PC-9 (cell line): ENCODE results near the gene PSMG4. TPM values are rescaled to one million over a fixed set of nuclear protein-coding genes. Genes with fewer than 3 reads are reported as not detected.

ENCODE experiments used
- BruUV-seq: library from RNA; stranded (reverse); fragments of 400-500 nt; replicated peaks from 2 replicates; lab custom pipeline; 2021; lab: Mats Ljungman, UMichigan
- CTCF ChIA-PET: fragments of 300-600 bp; sonication (Branson Sonifier 250); formaldehyde crosslinking; loops from one replicate; lab custom pipeline; 2022; ENCODE audit warnings: antibody characterized with exemption; lab: Charles Lee
- POLR2A ChIA-PET: fragments of 300-600 bp; sonication (Branson Sonifier 250); formaldehyde crosslinking; loops from one replicate; lab custom pipeline; 2022; ENCODE audit warnings: antibody characterized with exemption; ENCODE audit not compliant: unreplicated experiment; lab: Charles Lee
- DNase-seq, 2 experiments: peaks; one replicate each; pipeline versions ENCODE4 v3.0.0 to v3.0.0-alpha.2; 2015 to 2022; ENCODE audit warnings: mixed read lengths in 1 of 2
- H2AFZ ChIP-seq: fragments of 200-600 bp; sonication (generic); 2 replicates; pipeline ENCODE4 v1.8.1; 2017; ENCODE audit warnings: antibody characterized with exemption
- H3F3A ChIP-seq: fragments of 200-600 bp; sonication (generic); 2 replicates; pipeline ENCODE4 v1.8.1; 2017; ENCODE audit warnings: antibody characterized with exemption, mild to moderate bottlenecking, low read depth; ENCODE audit not compliant: insufficient read depth
- H3K27ac ChIP-seq: fragments of 200-600 bp; sonication (generic); 2 replicates; pipeline ENCODE4 v1.6.1; 2016; ENCODE audit warnings: mixed run types
- H3K27me3 ChIP-seq: fragments of 200-600 bp; sonication (generic); 2 replicates; pipeline ENCODE4 v1.6.1; 2016; ENCODE audit warnings: low read depth, mixed run types; ENCODE audit not compliant: insufficient read depth
- H3K36me3 ChIP-seq: fragments of 200-600 bp; sonication (generic); 2 replicates; pipeline ENCODE4 v1.6.1; 2016; ENCODE audit warnings: low read depth, mixed run types
- H3K4me1 ChIP-seq: fragments of 200-600 bp; sonication (generic); replicated peaks from 2 replicates; pipeline ENCODE4 v1.6.1; 2016; ENCODE audit warnings: mixed run types; ENCODE audit not compliant: insufficient read depth
- H3K4me2 ChIP-seq: fragments of 200-600 bp; sonication (generic); 2 replicates; pipeline ENCODE4 v1.6.1; 2017; ENCODE audit warnings: mixed run types
- H3K4me3 ChIP-seq: fragments of 200-600 bp; sonication (generic); 2 replicates; pipeline ENCODE4 v1.6.1; 2016; ENCODE audit warnings: mixed run types
- H3K79me2 ChIP-seq: fragments of 200-600 bp; sonication (generic); 2 replicates; pipeline ENCODE4 v1.6.1; 2017; ENCODE audit warnings: low read depth, mixed run types
- H3K9me2 ChIP-seq: fragments of 200-600 bp; sonication (generic); 2 replicates; pipeline ENCODE4 v1.8.1; 2017; ENCODE audit warnings: mild to moderate bottlenecking; ENCODE audit not compliant: insufficient read depth
- H3K9me3 ChIP-seq: fragments of 200-600 bp; sonication (generic); 2 replicates; pipeline ENCODE4 v1.8.1; 2016; ENCODE audit warnings: low read depth; ENCODE audit not compliant: insufficient read depth
- H4K20me1 ChIP-seq: fragments of 200-600 bp; sonication (generic); 2 replicates; pipeline ENCODE4 v1.8.1; 2017; ENCODE audit not compliant: insufficient read depth
- CTCF ChIP-seq: fragments of 200-600 bp; sonication (generic); conservative IDR thresholded peaks from 2 replicates; pipeline ENCODE4 v1.6.1; 2017; ENCODE audit warnings: mixed run types, antibody characterized with exemption, mild to moderate bottlenecking, moderate library complexity
- EZH2 ChIP-seq: fragments of 200-600 bp; sonication (generic); IDR thresholded peaks from 2 replicates; pipeline ENCODE4 v1.8.0; 2017; ENCODE audit warnings: antibody characterized with exemption, low read depth
- intact Hi-C: fragments of 100-400 bp; cut with micrococcal nuclease; formaldehyde crosslinking; loops from one replicate; pipeline ENCODE4 v1.10.0; 2022; ENCODE audit not compliant: unreplicated experiment
- total RNA-seq: library from RNA; stranded (reverse); gene quantifications from 2 replicates; pipeline ENCODE4 v1.2.3, GENCODE V29; 2021

PSMG4 gene
- total RNA-seq, 1 experiment from 2014 or later = 33.8 TPM

GRCh38 chr6:3267162-3267561 is 8.4 kb downstream of the PSMG4 start:
- BruUV-seq = no TSS peak
- no peak for DNase-seq
- Histone ChIP-seq H3K79me2 (peaks cover 6% of the 10 kb centered on the region; the same call in 1 of the 2 replicates), H3K4me2 (no peak overlapping the region), H3F3A (no peaks in the 10 kb centered on the region), H3K9me3 (no peaks in the 10 kb centered on the region), H3K27ac (no peak overlapping the region), H2AFZ (no peak overlapping the region), H4K20me1 (no peaks in the 10 kb centered on the region; the same call in 1 of the 2 replicates), H3K27me3 (no peaks in the 10 kb centered on the region), H3K36me3 (no peaks in the 10 kb centered on the region), H3K4me3 (no peak overlapping the region), H3K9me2 (no peaks in the 10 kb centered on the region), H3K4me1 (no peaks in the 10 kb centered on the region)
- TF ChIP-seq EZH2 = no peak
- no peak for TF ChIP-seq CTCF
- intact Hi-C loops = no loop called here
- ChIA-PET POLR2A (no interaction called here), CTCF (no interaction called here)

- ChIA-PET CTCF (no interaction called here), POLR2A (no interaction called here)
These were observed 9.9 kb downstream of the PSMG4 start for GRCh38 chr6:3268680-3269079.

GRCh38 chr6:3269281-3269975 is 10.7 kb downstream of the PSMG4 start:
- Histone ChIP-seq H3K27ac (no peak overlapping the region), H3F3A (no peaks in the 10 kb centered on the region), H4K20me1 (no peaks in the 10 kb centered on the region), H3K4me1 (no peaks in the 10 kb centered on the region), H3K27me3 (no peaks in the 10 kb centered on the region), H3K9me3 (no peaks in the 10 kb centered on the region), H3K79me2 (no peaks in the 10 kb centered on the region), H3K4me2 (no peak overlapping the region), H3K9me2 (no peaks in the 10 kb centered on the region), H2AFZ (no peak overlapping the region), H3K4me3 (no peak overlapping the region), H3K36me3 (no peaks in the 10 kb centered on the region)
- intact Hi-C loops = no loop called here
- DNase-seq = no peak
- CTCF ChIA-PET = no interaction called here
- BruUV-seq = no TSS peak
- TF ChIP-seq EZH2 (no peak), CTCF (no peak)
- POLR2A ChIA-PET = no interaction called here

More at GRCh38 chr6:3268680-3269079, 9.9 kb downstream of the PSMG4 start:
- no peak for DNase-seq
- no peak overlapping the region for H3K27ac ChIP-seq
- no peaks in the 10 kb centered on the region for H3K9me2 ChIP-seq
- H3K36me3 ChIP-seq = no peaks in the 10 kb centered on the region
- H4K20me1 ChIP-seq = no peaks in the 10 kb centered on the region
- no peaks in the 10 kb centered on the region for H3K9me3 ChIP-seq
- BruUV-seq = no TSS peak
- TF ChIP-seq CTCF (no peak), EZH2 (no peak)
- no peak overlapping the region for H3K4me3 ChIP-seq
- H2AFZ ChIP-seq = no peak overlapping the region
- H3F3A ChIP-seq = no peaks in the 10 kb centered on the region
- H3K4me1 ChIP-seq = no peaks in the 10 kb centered on the region
- no peaks in the 10 kb centered on the region for H3K27me3 ChIP-seq
- H3K79me2 ChIP-seq = no peaks in the 10 kb centered on the region
- H3K4me2 ChIP-seq = no peak overlapping the region
- intact Hi-C loops = no loop called here
